MM.1S (cell line): ENCODE measurements around the gene CALB2.

Experiments
- DNase-seq: peaks from one replicate; pipeline ENCODE4 v3.0.0-alpha.2; 2015
- H2AFZ ChIP-seq: fragments of 300-600 bp; sonication (generic); 2 replicates; pipeline ENCODE4 v1.6.0; 2016; ENCODE audit warnings: antibody characterized with exemption, low read length
- H3F3A ChIP-seq: fragments of 300-600 bp; sonication (generic); 2 replicates; pipeline ENCODE4 v1.6.1; 2016; ENCODE audit warnings: mild to moderate bottlenecking, antibody characterized with exemption, low read length, moderate library complexity, mixed read lengths; ENCODE audit not compliant: insufficient read depth
- H3K27ac ChIP-seq: fragments of 300-600 bp; sonication (generic); 2 replicates; pipeline ENCODE4 v1.5.1; 2016; ENCODE audit warnings: mild to moderate bottlenecking, low read length
- H3K27me3 ChIP-seq: fragments of 300-600 bp; sonication (generic); replicated peaks from 2 replicates; pipeline ENCODE4 v1.6.0; 2016; ENCODE audit warnings: low read length; ENCODE audit not compliant: insufficient read depth
- H3K36me3 ChIP-seq: fragments of 300-600 bp; sonication (generic); replicated peaks from 2 replicates; pipeline ENCODE4 v1.6.1; 2016; ENCODE audit warnings: mild to moderate bottlenecking, low read length, mixed read lengths; ENCODE audit not compliant: insufficient read depth
- H3K4me1 ChIP-seq: fragments of 300-600 bp; sonication (generic); 2 replicates; pipeline ENCODE4 v1.6.1; 2016; ENCODE audit warnings: low read length, mixed read lengths
- H3K4me2 ChIP-seq: fragments of 300-600 bp; sonication (generic); 2 replicates; pipeline ENCODE4 v1.6.0; 2016; ENCODE audit warnings: low read depth, low read length
- H3K4me3 ChIP-seq: fragments of 300-600 bp; sonication (generic); 2 replicates; pipeline ENCODE4 v1.5.1; 2016; ENCODE audit warnings: low read length, mixed read lengths
- H3K79me2 ChIP-seq: fragments of 300-600 bp; sonication (generic); 2 replicates; pipeline ENCODE4 v1.6.1; 2016; ENCODE audit warnings: mixed run types, low read length, mixed read lengths
- H3K9ac ChIP-seq: fragments of 300-600 bp; sonication (generic); 2 replicates; pipeline ENCODE4 v1.6.1; 2016; ENCODE audit warnings: low read length, mixed read lengths
- H3K9me2 ChIP-seq: fragments of 300-600 bp; sonication (generic); replicated peaks from 2 replicates; pipeline ENCODE4 v1.6.1; 2016; ENCODE audit warnings: mild to moderate bottlenecking, low read length, mixed read lengths; ENCODE audit not compliant: insufficient read depth
- H3K9me3 ChIP-seq: fragments of 300-600 bp; sonication (generic); replicated peaks from 2 replicates; pipeline ENCODE4 v1.6.1; 2016; ENCODE audit warnings: mild to moderate bottlenecking, low read length, mixed read lengths; ENCODE audit not compliant: insufficient read depth
- H4K20me1 ChIP-seq: fragments of 300-600 bp; sonication (generic); 2 replicates; pipeline ENCODE4 v1.6.1; 2016; ENCODE audit warnings: mild to moderate bottlenecking, low read length, moderate library complexity, mixed read lengths; ENCODE audit not compliant: insufficient read depth
- EZH2 ChIP-seq: fragments of 300-600 bp; sonication (generic); optimal IDR thresholded peaks from 2 replicates; pipeline ENCODE3; 2017; ENCODE audit warnings: low read depth, mild to moderate bottlenecking, antibody characterized with exemption, low read length, mixed read lengths
- EZH2phosphoT487 ChIP-seq: fragments of 300-600 bp; sonication (generic); IDR thresholded peaks from 2 replicates; pipeline ENCODE4 v1.6.1; 2018; ENCODE audit warnings: antibody characterized with exemption, low read length
- TF ChIP-seq, protein P1 (sequence below): fragments of 300-600 bp; sonication (generic); IDR thresholded peaks from 2 replicates; pipeline ENCODE4 v1.5.1; 2016; ENCODE audit warnings: antibody characterized with exemption, low read length, mixed read lengths

CALB2 gene

GRCh38 chr16:71425746-71426068, 67.2 kb downstream of the CALB2 start:
- Histone ChIP-seq H3F3A (no peaks in the 10 kb centered on the region), H3K9me2 (no peaks in the 10 kb centered on the region), H3K27ac (no peak overlapping the region), H3K9ac (no peak overlapping the region), H3K36me3 (no peaks in the 10 kb centered on the region), H2AFZ (no peak overlapping the region), H3K4me3 (no peak overlapping the region), H3K79me2 (no peaks in the 10 kb centered on the region), H3K27me3 (peaks cover 69% of the 10 kb centered on the region), H4K20me1 (no peaks in the 10 kb centered on the region), H3K4me1 (no peaks in the 10 kb centered on the region), H3K9me3 (no peaks in the 10 kb centered on the region), H3K4me2 (no peak overlapping the region)
- TF ChIP-seq EZH2phosphoT487 (no peak), EZH2 (no peak)
- TF ChIP-seq, protein P1, sequence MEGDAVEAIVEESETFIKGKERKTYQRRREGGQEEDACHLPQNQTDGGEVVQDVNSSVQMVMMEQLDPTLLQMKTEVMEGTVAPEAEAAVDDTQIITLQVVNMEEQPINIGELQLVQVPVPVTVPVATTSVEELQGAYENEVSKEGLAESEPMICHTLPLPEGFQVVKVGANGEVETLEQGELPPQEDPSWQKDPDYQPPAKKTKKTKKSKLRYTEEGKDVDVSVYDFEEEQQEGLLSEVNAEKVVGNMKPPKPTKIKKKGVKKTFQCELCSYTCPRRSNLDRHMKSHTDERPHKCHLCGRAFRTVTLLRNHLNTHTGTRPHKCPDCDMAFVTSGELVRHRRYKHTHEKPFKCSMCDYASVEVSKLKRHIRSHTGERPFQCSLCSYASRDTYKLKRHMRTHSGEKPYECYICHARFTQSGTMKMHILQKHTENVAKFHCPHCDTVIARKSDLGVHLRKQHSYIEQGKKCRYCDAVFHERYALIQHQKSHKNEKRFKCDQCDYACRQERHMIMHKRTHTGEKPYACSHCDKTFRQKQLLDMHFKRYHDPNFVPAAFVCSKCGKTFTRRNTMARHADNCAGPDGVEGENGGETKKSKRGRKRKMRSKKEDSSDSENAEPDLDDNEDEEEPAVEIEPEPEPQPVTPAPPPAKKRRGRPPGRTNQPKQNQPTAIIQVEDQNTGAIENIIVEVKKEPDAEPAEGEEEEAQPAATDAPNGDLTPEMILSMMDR, result no peak
- DNase-seq, result no peak

DNA sequence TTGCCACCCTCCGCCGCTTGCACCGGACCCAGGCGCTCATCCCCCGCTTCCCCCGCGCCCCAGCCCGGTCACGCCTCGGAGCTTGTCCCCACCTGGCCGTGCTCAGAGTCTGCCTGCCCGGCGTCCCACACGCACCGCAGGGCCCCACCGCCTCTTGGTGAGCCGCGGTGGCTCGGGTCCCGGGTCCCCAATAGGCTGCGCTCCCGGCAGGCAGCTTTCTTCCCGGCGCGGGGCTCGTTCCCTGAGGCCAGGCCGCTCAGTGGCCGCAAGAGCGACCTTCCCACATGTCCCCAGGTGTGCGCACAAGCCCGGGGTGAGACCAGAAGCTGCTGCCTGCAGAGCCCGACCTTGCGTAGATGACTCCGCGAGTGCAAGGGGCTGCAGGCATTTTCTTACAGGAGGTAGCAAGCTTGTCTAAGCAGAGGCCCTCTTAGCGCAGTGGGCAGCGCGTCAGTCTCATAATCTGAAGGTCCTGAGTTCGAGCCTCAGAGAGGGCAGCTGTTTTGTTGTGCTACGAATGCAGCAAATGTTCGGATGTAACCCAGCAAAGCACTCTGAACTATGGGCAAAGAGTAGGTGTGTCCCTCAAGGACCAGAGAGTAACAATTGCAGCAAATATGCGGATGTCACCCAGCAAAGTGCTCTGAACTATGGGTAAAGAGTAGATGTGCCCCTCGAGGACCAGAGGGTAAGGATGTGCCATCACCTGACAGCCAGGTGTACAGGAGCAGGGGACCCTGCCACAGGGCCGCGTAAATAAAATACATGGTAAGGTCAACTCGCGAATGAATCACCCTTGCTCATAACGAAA, 67.8 kb downstream of the CALB2 start:
- no peak overlapping the region for H3K9ac ChIP-seq
- H3K36me3 ChIP-seq, result no peaks in the 10 kb centered on the region
- H4K20me1 ChIP-seq, result no peaks in the 10 kb centered on the region
- no peak overlapping the region for H3K4me2 ChIP-seq
- no peaks in the 10 kb centered on the region for H3K79me2 ChIP-seq
- H3K9me2 ChIP-seq, result no peaks in the 10 kb centered on the region
- no peak overlapping the region for H3K27ac ChIP-seq
- no peak for TF ChIP-seq EZH2
- no peak for TF ChIP-seq EZH2phosphoT487
- TF ChIP-seq, protein P1, result no peak
- H2AFZ ChIP-seq, result no peak overlapping the region
- no peak overlapping the region for H3K4me3 ChIP-seq
- no peaks in the 10 kb centered on the region for H3K9me3 ChIP-seq
- H3K27me3 ChIP-seq, result peaks cover 74% of the 10 kb centered on the region
- H3F3A ChIP-seq, result no peaks in the 10 kb centered on the region
- DNase-seq, result no peak
- H3K4me1 ChIP-seq, result no peaks in the 10 kb centered on the region

GRCh38 chr16:71426880-71427615, 68.5 kb downstream of the CALB2 start:
- no peak overlapping the region for H3K27ac ChIP-seq
- H3K9me2 ChIP-seq, result no peaks in the 10 kb centered on the region
- no peak overlapping the region for H3K4me3 ChIP-seq
- no peak for DNase-seq
- no peaks in the 10 kb centered on the region for H3K79me2 ChIP-seq
- TF ChIP-seq EZH2phosphoT487, result no peak
- TF ChIP-seq, protein P1, result no peak
- TF ChIP-seq EZH2, result no peak
- no peak overlapping the region for H3K4me2 ChIP-seq
- H4K20me1 ChIP-seq, result no peaks in the 10 kb centered on the region
- H3K27me3 ChIP-seq, result peaks cover 78% of the 10 kb centered on the region
- no peaks in the 10 kb centered on the region for H3F3A ChIP-seq
- no peaks in the 10 kb centered on the region for H3K36me3 ChIP-seq
- no peaks in the 10 kb centered on the region for H3K4me1 ChIP-seq
- no peak overlapping the region for H3K9ac ChIP-seq
- H2AFZ ChIP-seq, result no peak overlapping the region
- H3K9me3 ChIP-seq, result no peaks in the 10 kb centered on the region
